GM12875 (cell line): ENCODE data around the gene SLC35B3.
"Not testable (repeated sequence)": the region's sequence is repeated elsewhere in the genome, so short reads cannot be mapped to it uniquely, and the experiment has no call there.

ENCODE experiments used
- H3K4me3 ChIP-seq: one replicate; pipeline ENCODE4 v1.5.1; 2011; ENCODE audit warnings: low read depth, low read length, control low read depth
- CTCF ChIP-seq: IDR thresholded peaks from 2 replicates; pipeline ENCODE4 v1.5.1; 2011; ENCODE audit warnings: low read depth, mild to moderate bottlenecking, control low read depth, inconsistent platforms, low read length, moderate library complexity, borderline replicate concordance; ENCODE audit not compliant: insufficient read depth

The SLC35B3 gene

GRCh38 chr6:8462694-8463093, 27.3 kb upstream of the SLC35B3 start:
- no peak for TF ChIP-seq CTCF
- no peak overlapping the region for H3K4me3 ChIP-seq

- TF ChIP-seq CTCF: no peak
- no peak overlapping the region for H3K4me3 ChIP-seq
Observed at GRCh38 chr6:8462169-8462568, 26.8 kb upstream of the SLC35B3 start.

GRCh38 chr6:8446391-8446790, 11.0 kb upstream of the SLC35B3 start:
- no peak for TF ChIP-seq CTCF
- H3K4me3 ChIP-seq: no peak overlapping the region

- not testable (repeated sequence) for H3K4me3 ChIP-seq
Observed at GRCh38 chr6:8445930-8446329, 10.6 kb upstream of the SLC35B3 start.

- TF ChIP-seq CTCF: no peak
- H3K4me3 ChIP-seq: no peak overlapping the region
Observed at GRCh38 chr6:8442150-8442549, 6.8 kb upstream of the SLC35B3 start.

GRCh38 chr6:8441452-8441851, 6.1 kb upstream of the SLC35B3 start:
- TF ChIP-seq CTCF: no peak
- H3K4me3 ChIP-seq: no peak overlapping the region

GRCh38 chr6:8439601-8440268, 4.4 kb upstream of the SLC35B3 start:
- no peak overlapping the region for H3K4me3 ChIP-seq
- TF ChIP-seq CTCF: no peak

GRCh38 chr6:8437813-8438212, 2.5 kb upstream of the SLC35B3 start:
- H3K4me3 ChIP-seq: no peak overlapping the region
- no peak for TF ChIP-seq CTCF
